Urinary bladder (tissue), 4 donors: ENCODE data around the gene ITGB2. TPM values are rescaled to one million over a fixed set of nuclear protein-coding genes. Genes with fewer than 3 reads are reported as not detected.
A peak's percentile ranks its signal among the peaks of the same experiment; 100 is the strongest.

Experiments
- DNase-seq: peaks from one replicate; pipeline ENCODE4 v3.0.0-alpha.2; 2015; ENCODE audit errors: extremely low spot score
- H3K27ac ChIP-seq: one replicate; pipeline ENCODE4 v1.5.1; 2013; ENCODE audit warnings: low read depth, mild to moderate bottlenecking, moderate library complexity
- H3K36me3 ChIP-seq: one replicate; pipeline ENCODE4 v1.6.1; 2013; ENCODE audit warnings: mild to moderate bottlenecking, moderate library complexity; ENCODE audit not compliant: insufficient read depth
- H3K4me1 ChIP-seq: one replicate; pipeline ENCODE4 v1.6.1; 2013; ENCODE audit warnings: mild to moderate bottlenecking, moderate library complexity; ENCODE audit not compliant: insufficient read depth
- H3K4me3 ChIP-seq: one replicate; pipeline ENCODE4 v1.5.1; 2013; ENCODE audit warnings: low read depth, low read length
- WGBS: extraction: QIAGEN DNeasy Blood & Tissue Kit; methylation state at CpG from one replicate; pipeline ENCODE4 v1.1.7; 2013; 5-methylcytosine and 5-hydroxymethylcytosine counted together
- polyA plus RNA-seq: library from polyadenylated mRNA; stranded (reverse); fragments of 200-250 nt; gene quantifications from one replicate; pipeline ENCODE4 v1.2.3, GENCODE V29; 2013
- total RNA-seq: library from RNA; depleted of rRNA; stranded (reverse); fragments of >200 nt; gene quantifications from one replicate; pipeline ENCODE4 v1.2.3, GENCODE V29; 2014
- donor health status: healthy with polysubstance abuse.
- donor health status: healthy.

ITGB2 gene
- total and polyA plus RNA-seq, 2 donors: 20.8 to 39.9 TPM

GRCh38 chr21:44871576-44872269 lies 49.0 kb downstream of the ITGB2 start:
- Histone ChIP-seq H3K4me1 (peaks cover 2% of the 10 kb centered on the region), H3K4me3 (peak overlapping the region; percentile 84), H3K36me3 (no peaks in the 10 kb centered on the region), H3K27ac (no peak overlapping the region)
- DNase-seq: no peak
- WGBS: 17% methylated on average over 14 of the region's 14 CpGs

GRCh38 chr21:44870748-44871495 lies 49.8 kb downstream of the ITGB2 start:
- WGBS: 59% methylated on average over 10 of the region's 10 CpGs
- H3K4me1 ChIP-seq: peaks cover 2% of the 10 kb centered on the region
- DNase-seq: no peak
- H3K27ac ChIP-seq: no peak overlapping the region
- no peaks in the 10 kb centered on the region for H3K36me3 ChIP-seq
- no peak overlapping the region for H3K4me3 ChIP-seq

- Histone ChIP-seq H3K4me3 (no peak overlapping the region), H3K27ac (peak overlapping the region; percentile 33), H3K4me1 (peaks cover 2% of the 10 kb centered on the region), H3K36me3 (no peaks in the 10 kb centered on the region)
- WGBS: 41% methylated on average over 19 of the region's 19 CpGs
- DNase-seq: no peak
Measured at GRCh38 chr21:44869781-44870747, 50.6 kb downstream of the ITGB2 start.

GRCh38 chr21:44868707-44869106 lies 52.0 kb downstream of the ITGB2 start:
- Histone ChIP-seq H3K4me1 (peaks cover 2% of the 10 kb centered on the region), H3K36me3 (peaks cover 3% of the 10 kb centered on the region), H3K27ac (no peak overlapping the region), H3K4me3 (no peak overlapping the region)
- no peak for DNase-seq
- 91% methylated on average over 7 of the region's 7 CpGs for WGBS

GRCh38 chr21:44867999-44868700 lies 52.5 kb downstream of the ITGB2 start:
- DNase-seq: no peak
- 79% methylated on average over 12 of the region's 12 CpGs for WGBS
- no peak overlapping the region for H3K27ac ChIP-seq
- H3K4me3 ChIP-seq: no peak overlapping the region
- H3K4me1 ChIP-seq: peaks cover 2% of the 10 kb centered on the region
- peaks cover 3% of the 10 kb centered on the region for H3K36me3 ChIP-seq

- Histone ChIP-seq H3K27ac (no peak overlapping the region), H3K36me3 (peaks cover 3% of the 10 kb centered on the region), H3K4me1 (peaks cover 2% of the 10 kb centered on the region), H3K4me3 (no peak overlapping the region)
- WGBS: 84% methylated on average over 15 of the region's 15 CpGs
- DNase-seq: no peak
Measured at GRCh38 chr21:44867464-44867863, 53.2 kb downstream of the ITGB2 start.

GRCh38 chr21:44866780-44867179 lies 53.9 kb downstream of the ITGB2 start:
- Histone ChIP-seq H3K36me3 (peaks cover 3% of the 10 kb centered on the region), H3K4me3 (no peak overlapping the region), H3K27ac (no peak overlapping the region), H3K4me1 (peaks cover 2% of the 10 kb centered on the region)
- no peak for DNase-seq
- 60% methylated on average over 7 of the region's 7 CpGs for WGBS

- no peak overlapping the region for H3K27ac ChIP-seq
- peaks cover 3% of the 10 kb centered on the region for H3K36me3 ChIP-seq
- 82% methylated on average over 12 of the region's 12 CpGs for WGBS
- H3K4me1 ChIP-seq: no peaks in the 10 kb centered on the region
- H3K4me3 ChIP-seq: no peak overlapping the region
- no peak for DNase-seq
Measured at GRCh38 chr21:44865561-44866280, 55.0 kb downstream of the ITGB2 start.

GRCh38 chr21:44862869-44863685 lies 57.6 kb downstream of the ITGB2 start:
- DNase-seq: no peak
- H3K27ac ChIP-seq: no peak overlapping the region
- 76% methylated on average over 25 of the region's 25 CpGs for WGBS
- H3K36me3 ChIP-seq: peaks cover 3% of the 10 kb centered on the region
- H3K4me1 ChIP-seq: no peaks in the 10 kb centered on the region
- no peak overlapping the region for H3K4me3 ChIP-seq

- H3K4me3 ChIP-seq: no peak overlapping the region
- no peak for DNase-seq
- 81% methylated on average over 10 of the region's 10 CpGs for WGBS
- no peak overlapping the region for H3K27ac ChIP-seq
- H3K4me1 ChIP-seq: no peaks in the 10 kb centered on the region
- peaks cover 7% of the 10 kb centered on the region for H3K36me3 ChIP-seq
Measured at GRCh38 chr21:44858791-44859190, 61.9 kb downstream of the ITGB2 start.

GRCh38 chr21:44858291-44858690 lies 62.4 kb downstream of the ITGB2 start:
- WGBS: 86% methylated on average over 15 of the region's 15 CpGs
- no peak for DNase-seq
- Histone ChIP-seq H3K4me3 (no peak overlapping the region), H3K4me1 (no peaks in the 10 kb centered on the region), H3K36me3 (peaks cover 7% of the 10 kb centered on the region), H3K27ac (no peak overlapping the region)
